ENCODE measurements around the gene GCK. TPM values are rescaled to one million over a fixed set of nuclear protein-coding genes. Genes with fewer than 3 reads are reported as not detected.
"Not testable (repeated sequence)": the region's sequence is repeated elsewhere in the genome, so short reads cannot be mapped to it uniquely, and the experiment has no call there.

The GCK gene
- total RNA-seq, 1 experiment from 2014 or later: not detected

- no peak for DNase-seq (ENCODE audit: low spot score)
Observed at GRCh38 chr7:44201813-44202212, 12.6 kb upstream of the GCK start.

GRCh38 chr7:44200699-44201461 lies 11.6 kb upstream of the GCK start, which contains the start of gene YKT6:
YKT6 (plus strand) TSS chr7:44200978; CDS start chr7:44201136, 158 bp downstream.
- peak; percentile 100 for DNase-seq (ENCODE audit: low spot score)

GRCh38 chr7:44200163-44200562 lies 10.9 kb upstream of the GCK start:
- DNase-seq (ENCODE audit: low spot score): not testable (repeated sequence)

- DNase-seq (ENCODE audit: low spot score): no peak
Observed at GRCh38 chr7:44197474-44197873, 8.2 kb upstream of the GCK start.

GRCh38 chr7:44196450-44196872 lies 7.2 kb upstream of the GCK start:
- peak; percentile 68 for DNase-seq (ENCODE audit: low spot score)

- DNase-seq (ENCODE audit: low spot score): no peak
Observed at GRCh38 chr7:44195889-44196288, 6.7 kb upstream of the GCK start.

- no peak for DNase-seq (ENCODE audit: low spot score)
Observed at GRCh38 chr7:44194562-44195145, 5.4 kb upstream of the GCK start.

- DNase-seq (ENCODE audit: low spot score): no peak
Observed at GRCh38 chr7:44194069-44194468, 4.8 kb upstream of the GCK start.

GRCh38 chr7:44193011-44193802 lies 4.0 kb upstream of the GCK start:
- DNase-seq (ENCODE audit: low spot score): no peak

GRCh38 chr7:44191171-44191570 lies 1.9 kb upstream of the GCK start:
- no peak for DNase-seq (ENCODE audit: low spot score)

- no peak for DNase-seq (ENCODE audit: low spot score)
Observed at GRCh38 chr7:44189993-44190872, 994 bp upstream of the GCK start.

- no peak for DNase-seq (ENCODE audit: low spot score)
Observed at GRCh38 chr7:44188480-44189225, 586 bp downstream of the GCK start.

- no peak for DNase-seq (ENCODE audit: low spot score)
Observed at GRCh38 chr7:44187636-44188416, 1.4 kb downstream of the GCK start.

GRCh38 chr7:44186736-44187135 lies 2.5 kb downstream of the GCK start:
- no peak for DNase-seq (ENCODE audit: low spot score)

GRCh38 chr7:44185729-44186128 lies 3.5 kb downstream of the GCK start:
- DNase-seq (ENCODE audit: low spot score): no peak

- DNase-seq (ENCODE audit: low spot score): no peak
Observed at GRCh38 chr7:44184873-44185446, 4.3 kb downstream of the GCK start.

GRCh38 chr7:44184206-44184872 lies 4.9 kb downstream of the GCK start:
- DNase-seq (ENCODE audit: low spot score): peak; percentile 92

- DNase-seq (ENCODE audit: low spot score): no peak
Observed at GRCh38 chr7:44183386-44183785, 5.9 kb downstream of the GCK start.

- no peak for DNase-seq (ENCODE audit: low spot score)
Observed at GRCh38 chr7:44182827-44183226, 6.4 kb downstream of the GCK start.
